Left lung (tissue), 10 donors: ENCODE measurements around the gene ANKRD33B. TPM values are rescaled to one million over a fixed set of nuclear protein-coding genes. Genes with fewer than 3 reads are reported as not detected.

ENCODE experiments used
- ATAC-seq: fragments of 200-7000 bp; cut with Tn5 transposase; one replicate; pipeline ENCODE4 v1.9.1; 2020; ENCODE audit warnings: moderate library complexity
- DNase-seq, 4 donors: peaks; one replicate each; pipeline ENCODE4 v3.0.0-alpha.2; 2013 to 2020
- H3K27ac ChIP-seq, 2 donors: fragments of 200-600 bp; sonication (generic) in 1 of 2; one replicate each; pipeline versions ENCODE4 v1.5.0 to v1.8.0; 2020 to 2021
- H3K27me3 ChIP-seq, 2 donors: fragments of 200-600 bp; sonication (generic) in 1 of 2; one replicate each; pipeline versions ENCODE4 v1.5.0 to v1.8.0; 2020 to 2021
- H3K36me3 ChIP-seq, 2 donors: fragments of 200-600 bp; sonication (generic) in 1 of 2; one replicate each; pipeline versions ENCODE4 v1.5.0 to v1.8.0; 2020 to 2021
- H3K4me1 ChIP-seq, 2 donors: fragments of 200-600 bp; one replicate each; pipeline ENCODE4 v1.8.0; 2021
- H3K4me3 ChIP-seq, 2 donors: fragments of 200-600 bp; sonication (generic) in 1 of 2; one replicate each; pipeline versions ENCODE4 v1.5.0 to v1.8.0; 2020 to 2021; ENCODE audit warnings: mild to moderate bottlenecking in 1 of 2
- H3K9me3 ChIP-seq, 2 donors: fragments of 200-600 bp; sonication (generic) in 1 of 2; one replicate each; pipeline versions ENCODE4 v1.5.0 to v1.8.0; 2020 to 2021
- intact Hi-C, 2 donors: fragments of 100-400 bp; cut with DNase I; formaldehyde crosslinking; loops; one replicate each; pipeline versions ENCODE4 v1.11.2 to v1.14.2; 2022
- polyA plus RNA-seq, 6 donors: library from polyadenylated mRNA; unstranded; fragments of 120-200 nt; gene quantifications; one replicate each; pipeline ENCODE4 v1.2.1, GENCODE V29; 2013; ENCODE audit not compliant: insufficient read length in 6 of 6
- total RNA-seq, 2 donors: library from RNA; stranded (reverse); fragmentation: NEBNext Ultra II Directional; extraction: Animal tissue kit (Norgen Biotek cat#: 25700); gene quantifications; one replicate each; pipeline ENCODE4 v1.2.1, GENCODE V29; 2021
- TF ChIP-seq, protein P1 (sequence below), 2 donors: fragments of 200-600 bp; sonication (generic) in 1 of 2; IDR thresholded peaks; one replicate each; pipeline versions ENCODE4 v1.5.0 to v1.8.0; 2021; ENCODE audit warnings: antibody characterized with exemption in 2 of 2
- donor health status: DM: no; HTN: yes; CAD: no.
- donor health status: DM: no; HTN: no; CAD: no.

Gene ANKRD33B
- total and polyA plus RNA-seq, 8 donors = 0.53 to 6.3 (median 0.69) TPM

DNA sequence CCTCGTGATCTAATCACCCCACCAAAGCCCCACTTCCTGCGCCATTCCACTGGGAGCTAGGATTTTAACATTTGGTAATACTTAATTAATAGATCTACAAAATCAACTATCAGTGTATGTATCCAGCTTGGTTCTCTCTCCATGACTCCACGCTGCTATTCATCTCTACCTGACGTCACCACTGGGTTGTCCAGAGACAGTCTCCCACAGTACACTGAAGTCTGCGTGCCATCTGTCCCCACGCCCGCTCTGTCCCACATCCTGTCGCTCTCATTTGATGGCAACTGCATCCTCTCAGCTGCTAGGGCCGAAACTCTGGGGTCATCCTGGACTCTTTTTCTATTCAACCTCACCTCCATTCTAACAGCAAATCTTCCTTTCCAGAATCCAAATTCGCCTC is 53.2 kb downstream of the ANKRD33B start:
- Histone ChIP-seq H3K27me3 (no peaks in the 10 kb centered on the region), H3K4me3 (no peak overlapping the region), H3K4me1 (peaks cover 0 to 10% of the 10 kb centered on the region in 2 donors), H3K27ac (no peak overlapping the region), H3K9me3 (no peaks in the 10 kb centered on the region), H3K36me3 (no peaks in the 10 kb centered on the region)
- intact Hi-C loops = no loop called here
- DNase-seq (no peak), ATAC-seq (no peak)
- TF ChIP-seq, protein P1, sequence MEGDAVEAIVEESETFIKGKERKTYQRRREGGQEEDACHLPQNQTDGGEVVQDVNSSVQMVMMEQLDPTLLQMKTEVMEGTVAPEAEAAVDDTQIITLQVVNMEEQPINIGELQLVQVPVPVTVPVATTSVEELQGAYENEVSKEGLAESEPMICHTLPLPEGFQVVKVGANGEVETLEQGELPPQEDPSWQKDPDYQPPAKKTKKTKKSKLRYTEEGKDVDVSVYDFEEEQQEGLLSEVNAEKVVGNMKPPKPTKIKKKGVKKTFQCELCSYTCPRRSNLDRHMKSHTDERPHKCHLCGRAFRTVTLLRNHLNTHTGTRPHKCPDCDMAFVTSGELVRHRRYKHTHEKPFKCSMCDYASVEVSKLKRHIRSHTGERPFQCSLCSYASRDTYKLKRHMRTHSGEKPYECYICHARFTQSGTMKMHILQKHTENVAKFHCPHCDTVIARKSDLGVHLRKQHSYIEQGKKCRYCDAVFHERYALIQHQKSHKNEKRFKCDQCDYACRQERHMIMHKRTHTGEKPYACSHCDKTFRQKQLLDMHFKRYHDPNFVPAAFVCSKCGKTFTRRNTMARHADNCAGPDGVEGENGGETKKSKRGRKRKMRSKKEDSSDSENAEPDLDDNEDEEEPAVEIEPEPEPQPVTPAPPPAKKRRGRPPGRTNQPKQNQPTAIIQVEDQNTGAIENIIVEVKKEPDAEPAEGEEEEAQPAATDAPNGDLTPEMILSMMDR (IDR thresholded peaks at IDR 0.05) = no peak

DNA sequence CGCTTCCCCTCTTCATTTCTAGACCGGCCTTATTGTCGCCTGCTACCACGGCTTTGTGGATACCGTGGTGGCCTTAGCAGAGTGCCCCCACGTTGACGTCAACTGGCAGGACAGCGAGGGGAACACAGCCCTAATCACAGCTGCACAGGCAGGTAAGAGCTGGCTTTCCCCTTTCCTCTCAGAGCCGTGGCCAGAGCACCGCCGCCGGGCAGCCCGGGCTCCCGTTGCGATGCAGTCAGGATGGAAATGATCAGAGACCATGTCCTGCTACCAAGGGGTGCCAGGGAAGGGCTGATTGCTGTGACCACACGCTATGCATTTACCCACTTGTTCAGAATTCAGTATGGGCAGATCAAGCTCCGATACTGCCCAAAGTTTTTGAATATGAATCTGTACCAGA is 54.4 kb downstream of the ANKRD33B start:
- H3K27ac ChIP-seq = no peak overlapping the region
- H3K4me1 ChIP-seq = peaks cover 0 to 10% of the 10 kb centered on the region in 2 donors
- intact Hi-C loops = no loop called here
- DNase-seq (no peak), ATAC-seq (no peak)
- H3K36me3 ChIP-seq = no peaks in the 10 kb centered on the region
- no peaks in the 10 kb centered on the region for H3K27me3 ChIP-seq
- H3K4me3 ChIP-seq = no peak overlapping the region
- TF ChIP-seq, protein P1 (IDR thresholded peaks at IDR 0.05) = no peak
- H3K9me3 ChIP-seq = no peaks in the 10 kb centered on the region

DNA sequence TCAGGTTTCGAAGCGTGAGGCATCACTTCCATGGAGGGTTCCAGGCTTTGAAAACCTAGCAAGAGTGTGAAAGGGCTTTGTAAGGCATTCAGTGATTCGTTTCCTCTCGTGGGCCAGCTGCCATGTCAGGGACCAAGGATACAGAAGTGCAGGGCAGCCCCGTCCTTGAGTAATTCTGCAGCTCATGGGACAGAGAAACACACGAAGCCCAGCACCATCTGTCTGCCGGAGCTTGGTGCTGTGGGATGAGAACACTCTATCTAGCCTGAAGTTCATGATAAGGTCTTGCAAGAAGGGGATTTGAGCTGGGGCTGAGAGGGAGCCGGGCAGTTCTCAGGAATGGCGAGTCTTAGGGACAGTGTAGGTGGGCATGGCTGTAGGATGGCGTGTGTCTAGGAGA is 55.8 kb downstream of the ANKRD33B start:
- no peaks in the 10 kb centered on the region for H3K27me3 ChIP-seq
- no peak for ATAC-seq
- TF ChIP-seq, protein P1 (IDR thresholded peaks at IDR 0.05) = no peak
- intact Hi-C loops = no loop called here
- no peak overlapping the region for H3K4me3 ChIP-seq
- no peak for DNase-seq
- peaks cover 0 to 8% of the 10 kb centered on the region in 2 donors for H3K4me1 ChIP-seq
- no peaks in the 10 kb centered on the region for H3K36me3 ChIP-seq
- H3K27ac ChIP-seq = no peak overlapping the region
- H3K9me3 ChIP-seq = no peaks in the 10 kb centered on the region

DNA sequence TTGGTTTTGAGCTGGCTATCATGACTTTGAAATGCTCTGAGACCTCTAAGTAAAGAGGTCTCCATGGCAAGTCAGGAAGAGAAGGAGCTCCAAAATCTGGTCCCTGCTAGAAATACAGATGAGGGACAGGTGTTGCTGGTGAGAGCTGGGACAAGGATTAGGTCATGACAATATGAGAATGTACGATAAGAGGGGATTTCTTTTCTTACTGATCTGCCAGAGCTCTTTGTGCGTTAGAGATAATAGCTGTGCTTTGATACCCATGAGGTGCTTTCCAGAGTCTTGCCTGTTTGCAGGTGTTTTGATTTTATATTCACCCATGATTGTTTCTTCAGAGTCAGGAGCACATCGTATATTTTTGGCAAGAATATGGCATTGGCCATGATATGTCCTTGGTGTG is 56.5 kb downstream of the ANKRD33B start:
- H3K27me3 ChIP-seq = no peaks in the 10 kb centered on the region
- H3K4me3 ChIP-seq = no peak overlapping the region
- H3K4me1 ChIP-seq = peaks cover 0 to 11% of the 10 kb centered on the region in 2 donors
- H3K36me3 ChIP-seq = no peaks in the 10 kb centered on the region
- intact Hi-C loops = no loop called here
- no peaks in the 10 kb centered on the region for H3K9me3 ChIP-seq
- no peak overlapping the region for H3K27ac ChIP-seq
- no peak for DNase-seq
- ATAC-seq = no peak
- TF ChIP-seq, protein P1 (IDR thresholded peaks at IDR 0.05) = no peak

DNA sequence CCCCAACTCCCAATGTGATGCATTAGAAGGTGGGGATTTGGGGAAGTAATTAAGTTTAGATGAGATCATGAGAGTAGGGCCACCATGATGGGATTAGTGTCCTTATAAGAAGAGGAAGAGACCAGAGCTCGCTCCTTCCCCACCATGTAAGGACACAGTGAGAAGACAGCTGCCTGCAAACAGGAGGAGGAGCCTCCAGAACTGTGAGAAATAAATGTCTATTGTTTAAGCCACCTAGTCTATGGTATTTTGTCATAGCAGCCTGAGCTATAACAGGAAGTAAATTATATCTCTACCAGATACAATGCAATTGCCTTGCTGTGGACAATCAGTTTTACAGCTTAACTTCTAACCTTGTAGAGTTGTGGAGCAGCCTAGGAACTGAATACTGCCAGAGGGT is 58.0 kb downstream of the ANKRD33B start:
- DNase-seq = no peak
- Histone ChIP-seq H3K4me3 (no peak overlapping the region), H3K27me3 (no peaks in the 10 kb centered on the region), H3K27ac (peak overlapping the region in 1 of 2 donors; percentile 34), H3K4me1 (peaks cover 0 to 20% of the 10 kb centered on the region in 2 donors), H3K9me3 (no peaks in the 10 kb centered on the region), H3K36me3 (no peaks in the 10 kb centered on the region)
- TF ChIP-seq, protein P1 (IDR thresholded peaks at IDR 0.05) = no peak
- intact Hi-C loops = no loop called here
- ATAC-seq = peak; percentile 31
